Activated CD4-positive, alpha-beta T cell treated with anti-CD3 and anti-CD28 coated beads, Interleukin-2, amount 50 U/mL, for 16 hours (primary cell): ENCODE data around the gene CCBE1.
"Not testable (repeated sequence)": the region's sequence is repeated elsewhere in the genome, so short reads cannot be mapped to it uniquely, and the experiment has no call there.

Experiments
- DNase-seq: peaks from one replicate; pipeline ENCODE4 v3.0.0-alpha.2; 2020

The CCBE1 gene

DNA sequence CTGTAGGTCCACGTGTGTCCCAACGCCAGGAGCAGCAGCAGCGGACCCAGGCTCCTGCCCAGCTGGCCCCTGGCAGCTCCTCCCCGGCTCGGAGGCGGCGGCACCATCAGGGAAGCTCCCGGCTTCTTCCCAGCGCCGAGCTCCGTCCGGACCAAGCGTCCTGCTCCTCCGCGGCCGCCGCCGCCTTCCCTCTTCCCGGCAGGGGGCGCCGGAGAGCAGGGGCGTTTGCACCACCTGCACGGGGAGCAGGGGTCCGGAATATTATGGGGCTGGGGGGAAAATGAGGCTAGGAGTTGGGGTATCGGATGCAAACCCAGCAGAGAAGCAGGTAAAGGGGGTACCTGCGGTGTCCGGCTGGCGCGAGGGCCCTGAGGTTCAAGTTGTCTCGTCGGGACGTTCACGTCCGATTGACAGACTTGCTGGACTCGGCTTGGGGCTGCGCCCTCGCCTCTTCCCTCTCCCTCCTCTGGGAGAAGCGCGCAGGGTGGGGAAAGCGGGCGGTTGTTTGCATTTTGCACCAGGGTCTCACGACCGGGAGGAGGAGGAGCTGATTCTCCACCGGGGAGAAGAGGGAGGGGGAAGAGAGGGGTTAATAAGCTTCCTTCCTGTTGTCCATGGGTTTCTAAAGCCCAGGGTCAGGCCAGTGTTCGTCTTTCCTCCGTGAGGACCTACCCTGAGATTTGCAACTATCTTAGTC lies at the start of gene CCBE1:
Gene CCBE1 (minus strand): TSS at position 188 of the 697 bp plus-strand sequence.
- peak; percentile 49 for DNase-seq

DNA sequence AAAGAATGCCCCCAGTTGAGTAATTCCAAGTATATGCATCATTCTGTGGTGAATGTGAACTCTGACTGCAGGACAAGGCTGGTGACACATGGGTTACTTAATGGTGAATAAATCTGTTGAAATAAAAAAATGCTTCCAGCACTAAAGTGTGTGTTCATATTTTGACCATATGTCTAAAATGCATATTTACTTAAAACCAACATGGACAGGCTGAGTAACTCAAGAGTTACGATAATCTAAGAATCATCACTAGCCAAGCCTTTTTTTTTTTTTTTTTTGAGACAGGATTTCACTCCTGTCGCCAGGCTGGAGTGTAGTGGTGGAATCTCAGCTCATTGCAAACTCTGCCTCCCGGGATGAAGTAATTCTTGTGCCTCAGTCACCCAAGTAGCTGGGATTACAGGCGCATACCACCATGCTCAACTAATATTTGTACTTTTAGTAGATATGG lies 47.1 kb upstream of the CCBE1 start:
- DNase-seq, result no peak

DNA sequence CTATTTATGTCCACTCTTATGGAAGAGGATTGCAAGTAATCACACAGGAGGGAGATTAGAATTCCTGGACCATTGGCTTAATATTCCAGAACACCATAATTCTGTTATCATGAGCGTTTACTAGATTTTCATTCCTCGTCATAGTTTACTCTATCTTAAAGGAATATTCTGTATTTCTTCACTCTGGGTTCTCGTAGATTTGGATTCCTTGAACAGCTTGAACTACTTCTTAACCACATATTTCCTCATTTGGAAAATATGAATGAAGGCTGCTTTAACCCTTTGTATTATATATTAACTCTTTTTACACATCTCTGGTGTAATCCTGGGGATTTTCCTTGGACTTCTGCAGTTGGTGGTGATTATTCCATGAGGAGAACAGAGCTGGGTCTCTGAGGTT lies 46.3 kb upstream of the CCBE1 start:
- no peak for DNase-seq

DNA sequence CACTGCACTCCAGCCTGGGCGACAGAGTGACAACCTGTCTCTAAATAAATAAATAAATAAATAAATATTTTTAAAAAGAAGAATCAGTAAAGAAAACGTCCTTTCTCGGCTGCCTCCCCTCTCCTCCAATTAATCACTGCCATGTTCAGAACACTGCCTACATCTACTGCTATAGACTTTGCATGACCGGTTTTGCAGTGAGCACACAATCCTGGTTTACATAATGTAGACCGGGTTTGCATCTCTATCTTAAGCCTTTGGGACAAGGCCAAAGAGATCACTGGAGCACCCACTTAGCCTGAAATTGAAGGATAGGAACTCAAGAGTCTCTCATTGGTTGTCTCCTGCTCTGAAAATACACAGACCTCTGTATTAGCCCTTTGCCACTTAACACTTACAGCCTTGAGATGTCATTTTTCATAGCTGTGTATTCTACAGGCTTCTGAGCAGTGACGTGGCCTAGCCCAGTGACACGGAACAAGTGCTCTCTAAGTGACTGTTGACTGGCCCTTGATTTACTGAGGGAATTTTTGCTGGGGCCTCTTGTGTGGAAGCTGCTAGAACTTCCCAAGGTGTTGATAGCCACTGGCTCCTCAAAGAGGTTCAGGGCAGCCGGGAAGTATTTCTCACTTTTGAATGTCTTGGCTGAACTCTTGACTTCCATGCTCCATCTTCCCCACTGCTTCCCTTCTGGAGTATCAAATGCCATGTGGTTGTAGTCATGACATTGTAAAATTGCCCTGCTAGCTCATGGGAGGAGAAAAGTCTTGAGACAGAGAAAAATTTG lies 45.3 kb upstream of the CCBE1 start:
- DNase-seq, result no peak

DNA sequence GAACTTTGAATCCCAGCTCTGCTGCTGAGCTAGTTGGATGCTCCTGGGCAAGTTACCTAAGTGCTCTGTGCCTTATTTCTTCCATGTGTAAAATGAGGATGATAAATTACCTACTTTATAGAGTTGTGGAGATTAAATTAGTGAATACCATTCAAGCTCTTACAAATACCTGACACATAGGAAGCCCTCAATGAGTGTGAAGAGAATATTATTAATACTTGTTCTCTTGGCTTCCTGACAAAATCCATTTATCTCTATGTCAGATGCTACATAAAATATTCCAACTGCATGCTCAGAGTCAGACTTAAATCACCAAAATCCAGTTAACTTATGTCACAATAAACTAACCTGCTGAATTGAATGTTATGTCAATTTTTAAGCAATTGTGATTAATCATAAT lies 42.9 kb upstream of the CCBE1 start:
- DNase-seq, result no peak

DNA sequence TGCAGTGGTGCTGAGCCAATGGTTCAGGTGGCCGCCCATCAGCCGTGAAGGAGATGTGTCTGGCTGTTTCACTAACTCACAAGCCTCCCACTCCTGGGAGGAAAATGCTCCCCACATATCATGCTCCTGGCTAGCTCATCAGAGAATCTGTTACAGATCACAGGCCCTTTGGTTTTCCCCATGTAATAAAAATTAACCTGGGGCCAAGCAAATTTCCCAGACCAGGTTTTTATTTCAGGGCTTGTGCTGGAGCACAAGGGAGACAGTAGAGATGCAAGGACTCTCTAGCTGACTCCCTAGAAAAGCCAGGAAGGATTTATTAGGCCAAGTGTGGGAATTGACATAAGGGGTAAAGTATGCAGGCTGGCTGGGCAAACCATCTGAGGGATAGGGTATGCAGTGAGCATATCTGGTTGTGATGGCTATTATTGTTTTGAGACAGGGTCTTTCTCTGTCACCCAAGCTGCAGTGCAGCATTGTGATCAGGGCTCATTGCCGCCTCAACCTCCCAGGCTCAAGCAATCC lies 40.6 kb upstream of the CCBE1 start:
- no peak for DNase-seq

DNA sequence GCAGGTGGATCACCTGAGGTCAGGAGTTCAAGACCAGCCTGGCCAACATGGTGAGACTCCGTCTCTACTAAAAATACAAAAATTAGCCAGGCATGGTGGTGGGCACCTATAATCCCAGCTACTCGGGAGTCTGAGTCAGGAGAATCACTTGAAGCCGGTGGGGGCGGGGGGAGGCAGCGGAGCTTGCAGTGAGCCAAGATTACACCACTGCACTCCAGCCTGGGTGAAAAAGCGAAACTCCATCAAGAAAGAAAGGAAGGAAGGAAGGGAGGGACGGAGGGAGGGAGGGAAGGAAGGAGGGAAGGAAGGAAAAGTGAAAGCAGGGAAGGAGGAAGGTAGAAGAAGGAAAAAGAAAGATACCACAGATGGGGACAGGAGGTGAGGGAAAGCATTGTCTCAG lies 40.1 kb upstream of the CCBE1 start:
- DNase-seq, result not testable (repeated sequence)

DNA sequence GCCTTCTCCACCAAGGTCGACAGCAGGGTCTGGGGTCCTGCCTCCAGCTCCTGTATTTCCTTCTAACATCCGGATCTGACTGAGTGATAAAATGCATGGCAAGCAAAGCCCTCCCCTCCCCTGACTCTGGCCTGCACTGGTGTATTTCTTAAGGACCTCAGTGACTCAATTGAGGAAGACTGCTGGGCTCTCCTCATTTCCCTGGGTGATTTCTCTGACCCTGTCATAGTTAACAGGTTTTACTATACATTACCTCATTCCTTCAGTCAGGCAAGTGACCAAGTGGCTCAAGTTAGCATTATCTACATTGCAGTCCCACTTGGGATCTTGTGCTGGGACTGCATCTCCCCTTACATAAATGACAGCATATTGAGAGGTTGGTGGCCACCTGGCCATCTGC lies 38.8 kb upstream of the CCBE1 start:
- DNase-seq, result no peak

DNA sequence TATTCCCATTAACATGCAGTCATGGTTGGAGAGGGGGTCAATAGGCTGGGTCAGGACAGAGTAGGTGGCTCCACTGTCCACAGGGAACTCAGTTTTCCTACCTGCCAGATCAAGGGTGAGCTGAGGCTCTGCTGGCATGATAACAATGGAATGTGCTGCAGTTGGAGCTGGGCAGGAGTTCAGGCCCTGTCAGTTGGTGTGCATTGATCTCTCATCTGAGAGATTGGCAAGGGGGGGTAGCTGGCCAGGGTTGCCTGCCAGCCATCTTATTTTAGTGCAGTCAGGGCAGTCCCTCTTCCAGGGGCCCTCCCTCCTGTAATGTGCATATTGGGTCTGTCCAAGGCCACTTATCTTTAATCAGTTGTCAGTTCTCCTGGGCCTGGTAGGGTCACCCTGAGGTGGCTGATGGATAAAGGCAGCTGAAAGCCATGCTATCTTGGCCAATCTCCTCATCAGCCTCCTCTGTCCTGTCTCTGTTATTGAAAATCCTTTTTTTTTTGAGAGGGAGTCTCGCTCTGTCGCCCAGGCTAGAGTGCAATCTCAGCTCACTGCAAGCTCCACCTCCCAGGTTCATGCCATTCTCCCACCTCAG lies 38.1 kb upstream of the CCBE1 start:
- no peak for DNase-seq

DNA sequence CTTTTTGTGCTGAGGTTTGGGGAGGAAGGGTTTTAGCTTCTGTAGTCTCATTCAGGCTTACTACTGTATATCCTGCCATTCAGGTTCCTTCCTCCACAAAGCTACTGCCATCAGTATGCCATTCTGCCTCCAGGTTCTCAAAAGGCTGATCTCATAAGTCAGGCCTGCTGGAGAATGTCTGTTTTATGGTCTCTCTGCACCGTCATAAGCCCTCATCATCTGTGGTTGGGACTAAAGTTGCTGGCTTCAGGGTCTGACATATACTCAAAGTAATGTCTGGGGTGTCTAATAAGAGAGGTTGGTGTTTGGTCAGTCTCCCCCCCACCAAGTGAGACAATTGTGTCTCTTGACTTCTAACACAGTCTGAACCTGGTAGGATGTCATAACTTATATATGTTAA lies 36.2 kb upstream of the CCBE1 start:
- DNase-seq, result no peak

DNA sequence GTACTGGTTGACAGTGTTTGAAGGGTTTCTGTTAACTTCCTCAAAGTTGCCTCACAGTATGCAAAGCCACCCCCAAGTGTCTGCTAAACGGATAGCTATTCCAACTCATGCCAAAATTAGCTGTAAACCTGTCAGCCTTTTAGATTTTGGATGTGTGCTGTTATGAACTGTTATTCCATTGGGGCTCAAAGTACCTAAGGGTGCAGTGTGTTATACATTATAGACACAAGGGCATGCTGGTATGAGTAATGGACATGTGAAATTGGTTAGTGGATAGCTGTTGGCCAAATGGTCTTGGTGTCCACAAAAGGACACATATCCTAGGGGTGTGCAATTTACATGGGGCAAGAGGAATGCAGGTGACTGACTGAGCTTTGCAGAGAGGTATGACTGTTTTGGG lies 33.7 kb upstream of the CCBE1 start:
- DNase-seq, result no peak

DNA sequence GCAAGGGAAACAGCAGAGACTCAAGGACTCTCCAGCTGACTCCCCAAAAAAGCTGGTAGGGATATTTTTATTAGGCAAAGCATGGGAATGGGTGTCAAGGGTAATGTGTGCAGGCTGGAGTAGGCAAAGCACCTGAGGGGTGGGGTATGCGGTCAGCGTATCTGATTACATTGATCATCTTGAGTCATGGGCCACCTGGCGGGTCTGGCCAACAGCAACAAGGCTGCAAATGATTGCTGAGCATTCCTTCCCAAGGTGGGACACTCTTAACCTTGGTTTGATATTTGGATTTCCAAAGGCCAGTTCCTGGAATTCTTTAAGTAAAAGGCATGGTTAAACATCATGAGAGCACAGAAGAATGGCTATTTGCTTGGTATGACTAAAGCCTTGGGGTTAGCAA lies 32.6 kb upstream of the CCBE1 start:
- DNase-seq, result no peak

DNA sequence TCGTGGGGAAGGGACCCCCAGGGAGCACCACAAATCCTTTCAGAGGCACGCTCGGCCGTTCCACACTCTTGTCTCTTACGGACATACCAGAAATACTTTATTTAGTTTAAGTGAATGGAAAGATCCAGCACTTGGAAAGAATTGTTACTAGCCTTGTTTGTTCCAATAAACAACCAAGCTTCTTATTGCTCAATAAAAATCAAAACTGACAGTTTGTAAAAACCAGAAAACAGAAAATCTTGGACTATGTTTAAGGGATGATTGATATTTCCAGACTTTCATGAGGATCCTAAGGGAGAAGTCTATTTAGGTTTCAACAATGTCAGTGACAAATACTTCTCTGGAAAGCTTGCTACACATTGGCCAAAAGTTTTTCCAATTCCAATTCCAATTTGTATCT lies 31.6 kb upstream of the CCBE1 start:
- DNase-seq, result no peak

DNA sequence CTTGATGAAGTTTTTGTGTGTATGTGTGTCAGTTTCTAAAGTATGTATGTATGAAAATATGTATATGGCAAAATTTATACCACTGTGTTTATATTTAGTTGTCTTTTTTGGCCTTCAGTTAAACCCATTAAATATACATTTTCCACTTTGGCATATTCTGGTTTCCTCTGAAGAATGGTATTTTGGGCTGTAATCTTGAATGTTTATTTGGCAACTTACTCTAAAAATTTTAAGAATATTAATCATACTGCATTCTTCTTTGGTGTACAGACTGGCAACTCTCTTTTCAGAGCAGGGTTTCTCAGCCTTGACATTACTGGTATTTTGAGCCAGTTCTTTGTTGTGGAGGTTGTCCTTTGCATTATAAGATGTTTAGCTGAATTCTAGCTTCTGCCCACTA lies 27.9 kb upstream of the CCBE1 start:
- no peak for DNase-seq

DNA sequence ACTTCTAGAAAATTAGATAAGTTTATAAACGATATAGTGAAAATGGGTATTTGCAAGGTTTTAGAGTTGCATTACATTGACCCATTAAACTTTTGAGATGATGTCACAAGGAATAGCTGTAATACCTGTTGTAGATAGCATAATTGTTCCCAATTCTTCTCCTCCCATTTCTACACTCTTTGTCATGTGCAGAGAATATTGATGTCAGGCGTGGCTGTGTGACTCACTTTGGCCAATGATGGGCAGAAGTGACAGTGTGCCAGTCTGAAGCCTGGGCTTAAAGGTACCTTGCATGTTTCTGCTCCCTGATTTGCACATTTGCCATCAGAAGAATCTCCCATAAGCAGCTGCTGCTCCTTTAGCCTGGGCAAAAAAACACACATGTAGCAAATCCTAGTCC lies 26.9 kb upstream of the CCBE1 start:
- DNase-seq, result no peak

DNA sequence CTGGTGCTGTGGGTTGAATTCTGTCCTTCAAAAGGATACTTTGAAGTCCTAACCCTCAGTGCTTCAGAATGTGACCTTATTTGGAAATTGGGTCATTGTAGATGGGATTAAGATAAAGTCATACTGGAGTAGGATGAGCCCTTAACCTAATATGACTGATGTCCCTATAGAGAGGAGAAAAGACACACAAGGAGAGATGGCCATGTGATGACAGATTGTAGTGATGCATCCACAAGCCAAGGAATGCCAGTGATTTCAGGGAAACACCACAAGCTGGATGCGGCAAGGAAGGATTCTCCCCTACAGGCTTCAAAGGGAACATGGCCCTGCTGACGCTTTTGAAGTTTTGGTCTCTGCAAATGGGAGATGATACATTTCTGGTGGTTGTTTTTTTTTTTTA lies 24.7 kb upstream of the CCBE1 start:
- DNase-seq, result no peak

DNA sequence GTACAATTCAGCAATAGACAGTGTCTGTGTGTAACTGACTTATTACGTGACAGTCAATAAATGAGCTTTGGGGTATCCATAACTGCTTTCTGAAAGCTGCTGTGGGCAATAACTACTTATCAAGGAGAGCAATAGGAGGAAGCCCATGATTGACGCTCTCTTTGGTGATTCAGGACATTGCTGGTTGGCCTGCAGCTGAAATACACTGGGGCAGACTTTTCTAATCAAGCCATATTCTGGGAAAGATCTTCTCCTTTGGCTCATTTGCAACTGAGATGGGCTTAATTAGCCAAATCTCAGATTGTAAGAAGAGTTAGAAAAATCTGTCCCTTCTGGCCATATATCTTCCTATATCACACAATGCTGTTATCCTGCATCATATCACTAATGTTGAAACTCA lies 24.0 kb upstream of the CCBE1 start:
- DNase-seq, result no peak

DNA sequence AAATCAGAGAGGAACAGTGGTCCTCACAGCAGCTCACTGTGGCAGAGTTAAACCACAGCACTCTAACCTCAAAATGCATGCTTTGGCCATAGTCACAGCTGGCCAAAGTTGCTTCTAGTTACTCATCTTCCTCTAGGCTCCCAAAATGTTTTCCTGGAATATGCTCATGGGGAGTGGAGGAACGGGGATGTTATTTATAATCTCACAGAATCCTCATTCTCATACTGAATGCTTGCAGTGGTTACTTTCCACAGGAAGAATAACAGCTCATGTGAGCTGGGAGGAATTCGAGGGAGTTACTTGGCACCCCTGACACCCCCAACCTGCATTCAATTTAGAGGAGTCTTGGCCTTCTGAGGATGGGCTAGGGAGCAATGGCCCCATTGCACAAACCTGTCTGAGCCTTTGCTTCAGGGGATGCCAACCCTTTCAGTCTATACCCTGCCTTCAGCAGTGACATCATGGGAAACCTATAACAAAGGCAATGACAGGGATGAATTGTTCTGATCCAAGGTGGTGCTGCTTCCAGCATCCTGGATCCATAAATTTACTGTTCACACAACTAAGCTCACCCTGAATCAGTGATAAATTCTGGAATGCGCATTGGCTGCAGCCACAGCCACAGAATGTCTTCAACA lies 22.4 kb upstream of the CCBE1 start:
- DNase-seq, result no peak

DNA sequence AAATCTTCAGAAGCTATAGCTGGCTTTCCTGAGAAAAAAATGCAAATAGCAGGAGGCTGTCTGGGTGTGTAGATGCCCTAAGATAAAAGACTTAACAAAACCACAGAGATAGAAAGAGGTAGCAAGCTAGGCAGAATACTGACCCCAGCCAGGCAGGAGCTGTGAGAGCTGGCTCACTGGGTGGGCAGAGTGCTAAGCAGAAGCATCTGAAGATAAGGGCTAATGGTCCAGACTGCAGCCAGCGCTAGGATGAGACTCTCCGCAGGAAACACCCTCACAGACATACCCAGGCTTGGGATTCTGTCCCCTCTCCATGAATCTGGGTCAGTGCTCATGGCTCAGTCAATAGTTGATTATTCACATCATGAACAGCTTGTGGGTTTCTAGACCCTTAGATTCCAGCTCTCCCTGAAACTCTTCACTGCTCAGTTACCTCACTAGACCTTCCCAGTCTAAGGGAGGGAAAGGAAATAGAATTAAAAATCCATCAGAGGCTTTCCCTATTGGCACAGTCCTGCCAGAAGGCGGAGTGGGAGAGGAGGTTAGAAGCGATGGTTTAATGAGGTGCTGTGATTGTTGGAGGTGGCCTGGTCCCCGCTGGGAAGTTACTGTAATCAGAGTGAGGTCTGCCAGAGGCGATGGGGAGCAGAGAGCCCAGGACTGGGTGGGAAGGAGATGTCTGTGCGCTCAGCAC lies 21.4 kb upstream of the CCBE1 start:
- DNase-seq, result no peak

DNA sequence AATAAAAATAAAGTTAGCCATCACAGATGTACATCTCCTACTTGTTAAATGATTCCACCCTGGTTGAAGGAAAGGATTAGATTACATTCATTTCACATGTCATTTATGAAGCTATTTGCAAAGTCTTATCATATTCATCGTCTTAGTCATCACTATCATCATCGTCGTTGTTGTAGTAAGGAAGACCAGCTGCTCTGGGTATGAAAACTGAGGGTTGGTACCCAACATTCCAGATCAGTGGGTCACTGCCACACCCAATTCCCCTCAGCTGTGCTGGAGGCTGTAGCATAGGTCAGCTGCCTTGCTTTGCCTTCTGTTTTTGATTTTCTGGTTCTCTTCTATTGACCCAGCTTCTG lies 20.9 kb upstream of the CCBE1 start:
- DNase-seq, result no peak

DNA sequence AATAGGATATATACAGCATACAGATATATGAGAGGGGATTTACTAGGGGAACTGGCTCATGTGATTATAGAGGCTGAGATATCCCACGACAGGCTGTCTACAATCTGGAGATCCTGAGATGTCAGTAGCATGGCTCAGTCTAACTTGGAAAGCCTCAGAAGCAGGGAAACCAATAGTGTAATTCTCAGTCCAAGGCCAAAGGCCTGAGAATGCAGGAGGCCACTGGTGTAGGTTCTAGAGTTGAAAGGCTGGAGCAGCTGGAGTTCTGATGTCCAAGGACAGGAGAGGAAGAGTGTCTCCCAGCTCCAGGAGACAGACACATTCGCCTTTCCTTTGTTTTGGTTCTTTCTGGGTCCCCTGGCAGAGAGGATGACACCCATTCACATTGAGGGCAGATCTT lies 20.1 kb upstream of the CCBE1 start:
- DNase-seq, result no peak

DNA sequence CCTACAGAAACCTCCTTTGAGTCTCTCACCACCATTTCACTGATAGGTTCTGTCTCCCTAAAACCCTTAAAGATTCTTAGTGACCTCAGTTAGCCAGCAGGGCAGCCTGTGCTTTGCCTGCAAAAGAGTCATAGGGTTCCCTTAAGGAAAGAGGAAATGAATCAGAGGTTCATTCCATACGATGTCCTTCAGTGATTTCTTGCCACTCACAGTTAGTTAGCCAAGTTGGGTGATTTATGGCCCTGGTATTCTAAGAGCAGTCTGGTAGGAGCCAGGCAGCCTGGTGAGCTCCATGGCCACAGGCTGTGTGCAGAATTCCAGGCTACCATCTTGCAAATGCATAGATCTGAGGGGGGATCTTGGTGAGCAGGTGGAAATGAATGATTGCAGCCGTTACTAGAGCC lies 18.7 kb upstream of the CCBE1 start:
- DNase-seq, result no peak

DNA sequence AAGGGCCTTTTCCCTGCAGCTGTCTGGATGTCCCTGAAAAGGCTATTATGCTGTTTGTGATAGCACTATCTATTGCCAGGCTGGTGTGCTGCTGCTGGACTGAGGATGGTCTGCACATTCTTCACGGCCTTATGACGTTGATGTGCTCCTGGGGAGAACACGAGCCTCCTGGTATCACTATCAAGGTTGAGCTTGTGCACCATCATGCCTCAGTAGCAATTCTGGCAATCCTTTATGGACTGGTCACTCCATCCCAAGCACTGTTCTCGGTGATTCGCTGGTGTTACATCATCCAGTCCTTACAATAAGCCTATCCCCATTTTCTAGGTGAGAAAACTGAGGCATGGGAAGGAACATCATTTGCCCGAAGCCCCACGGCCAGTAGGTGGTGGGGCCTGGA lies 18.2 kb upstream of the CCBE1 start:
- DNase-seq, result no peak
